GM18505 (cell line): Measurements from ENCODE around the gene GRM6.
A peak's percentile ranks its signal among the peaks of the same experiment; 100 is the strongest.

Experiments used
- ATAC-seq: cut with Tn5 transposase; IDR thresholded peaks from one replicate; pipeline ENCODE4 v1.9.1; 2021; ENCODE audit not compliant: unreplicated experiment
- POLR2A ChIP-seq: IDR thresholded peaks from 4 replicates; pipeline ENCODE4 v1.6.1; 2011; ENCODE audit warnings: borderline replicate concordance; ENCODE audit not compliant: insufficient read depth, insufficient read length; ENCODE audit errors: extremely low read depth

GRM6 gene

GRCh38 chr5:178994580-178995340 is at the start of gene GRM6:
Gene GRM6, minus strand, starts transcription at chr5:178995320. Its CDS starts 376 bp downstream, at chr5:178994944.
- no peak for ATAC-seq
- no peak for TF ChIP-seq POLR2A

- ATAC-seq = no peak
- no peak for TF ChIP-seq POLR2A
Observed at GRCh38 chr5:179044765-179045164, 49.6 kb upstream of the GRM6 start.

- no peak for ATAC-seq
- TF ChIP-seq POLR2A = no peak
Observed at GRCh38 chr5:179033004-179033580, 38.0 kb upstream of the GRM6 start.

GRCh38 chr5:179023528-179024189 is 28.5 kb upstream of the GRM6 start, which contains the start of gene ZNF879:
Gene ZNF879, plus strand, starts transcription at chr5:179023804. Its CDS starts 1,201 bp downstream, at chr5:179025005.
- peak; percentile 92 for ATAC-seq
- TF ChIP-seq POLR2A = peak; percentile 45

- no peak for ATAC-seq
- no peak for TF ChIP-seq POLR2A
Observed at GRCh38 chr5:179008667-179009066, 13.5 kb upstream of the GRM6 start.

DNA sequence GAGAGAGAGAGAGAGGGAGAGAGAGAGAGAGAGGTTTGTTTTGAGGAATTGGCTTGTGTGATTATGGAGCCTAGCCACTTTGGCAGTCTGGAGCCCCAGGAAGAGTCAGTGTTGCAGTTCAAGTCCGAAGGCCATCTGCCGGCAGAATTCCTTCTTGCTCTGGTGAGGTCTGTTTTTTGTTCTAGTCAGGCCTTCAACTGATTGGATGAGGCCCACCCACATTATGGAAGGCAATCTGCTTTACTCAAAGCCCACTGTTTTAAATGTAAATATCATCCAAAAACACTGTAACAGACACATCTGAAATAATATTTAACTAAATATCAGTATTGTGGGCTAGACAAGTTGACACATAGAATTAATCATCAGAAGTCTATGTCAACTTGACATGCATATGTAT is 11.4 kb upstream of the GRM6 start:
- TF ChIP-seq POLR2A = no peak
- no peak for ATAC-seq

- no peak for TF ChIP-seq POLR2A
- no peak for ATAC-seq
Observed at GRCh38 chr5:178998441-178998840, 3.3 kb upstream of the GRM6 start.

DNA sequence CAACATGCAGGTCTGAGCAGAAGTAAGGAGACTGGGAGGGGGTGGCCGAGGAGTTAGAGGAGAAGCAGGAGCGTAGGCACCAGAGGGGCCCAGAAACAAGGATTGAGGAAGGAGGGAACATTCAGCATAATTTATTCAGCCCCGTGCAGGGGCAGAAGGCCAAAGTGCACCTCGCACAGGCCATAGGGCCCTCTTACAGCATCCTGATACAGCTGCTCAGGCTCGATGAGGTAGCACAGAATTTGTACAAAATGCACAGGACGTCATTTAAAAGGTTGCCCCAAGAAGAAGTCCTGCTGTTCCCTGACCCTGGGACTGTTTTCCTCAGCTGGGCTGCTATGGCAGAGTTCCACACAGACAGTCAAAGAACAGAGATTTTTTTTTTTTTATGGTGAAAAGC is 2.1 kb upstream of the GRM6 start:
- no peak for TF ChIP-seq POLR2A
- no peak for ATAC-seq

GRCh38 chr5:178996156-178996555 is 1.0 kb upstream of the GRM6 start:
- ATAC-seq = no peak
- TF ChIP-seq POLR2A = no peak

DNA sequence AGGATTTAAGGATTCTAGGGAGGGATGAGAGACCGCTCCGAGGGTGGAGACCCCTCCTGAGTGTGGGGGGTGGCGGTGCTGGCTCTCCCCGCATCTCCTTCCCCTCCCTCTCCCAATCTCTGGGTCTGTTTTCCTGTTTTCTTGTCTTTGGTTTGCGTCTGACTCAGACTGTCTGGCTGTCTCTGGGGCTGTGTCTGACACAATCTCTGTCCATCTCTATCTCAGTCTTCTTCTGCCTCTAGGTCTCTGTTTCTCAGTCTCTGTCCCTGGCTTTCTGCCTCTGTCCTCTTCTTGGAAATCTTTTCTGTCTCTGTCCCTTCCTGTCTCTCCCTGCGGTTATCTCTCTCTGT is 196 bp upstream of the GRM6 start:
- TF ChIP-seq POLR2A = no peak
- ATAC-seq = no peak

- ATAC-seq = no peak
- no peak for TF ChIP-seq POLR2A
Observed at GRCh38 chr5:178993955-178994579, 1.1 kb downstream of the GRM6 start.

- TF ChIP-seq POLR2A = no peak
- no peak for ATAC-seq
Observed at GRCh38 chr5:178993236-178993765, 1.8 kb downstream of the GRM6 start.

DNA sequence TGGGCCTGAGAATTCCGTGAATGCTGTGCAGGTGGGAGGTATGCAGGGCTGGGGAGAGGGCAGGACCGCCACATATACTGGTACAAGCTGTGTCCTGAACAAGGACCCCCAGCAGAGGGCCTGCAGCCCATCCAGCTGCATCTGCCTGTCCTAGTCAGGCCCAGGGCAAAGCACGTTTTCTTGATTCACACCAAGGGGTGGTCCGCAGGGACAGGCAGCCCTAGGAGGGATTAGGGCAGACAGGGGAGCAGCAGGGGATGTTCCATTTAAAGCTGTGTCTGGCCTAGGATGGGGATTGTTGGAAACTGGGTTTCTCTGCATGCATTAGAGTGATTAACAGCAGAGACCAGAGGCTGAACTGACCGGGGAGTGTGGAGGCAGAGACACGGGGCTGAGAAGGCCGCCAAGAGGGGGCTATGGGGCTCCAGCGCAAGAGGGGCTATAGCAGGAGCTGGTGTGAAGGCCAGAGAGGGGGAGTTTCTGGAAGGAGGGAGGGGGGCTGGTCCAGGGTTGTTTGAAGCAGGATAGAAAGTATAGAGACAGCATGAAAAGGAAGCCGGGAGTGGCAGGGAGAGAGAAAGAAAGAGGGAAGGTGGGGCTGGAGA is 2.7 kb downstream of the GRM6 start:
- no peak for ATAC-seq
- no peak for TF ChIP-seq POLR2A
